Sigmoid colon (tissue), 4 donors: ENCODE results near the gene ACTR3.

ENCODE experiments used
- CTCF ChIP-seq, 4 experiments: fragments of 450-650 bp in 3 of 4; fragments of 200-600 bp in 1 of 4; IDR thresholded peaks; one replicate each; pipeline ENCODE4 v1.5.1; 2016 to 2019; ENCODE audit warnings: antibody characterized with exemption in 4 of 4, mild to moderate bottlenecking in 3 of 4, moderate library complexity in 2 of 4
- POLR2AphosphoS5 ChIP-seq, 4 donors: sonication (generic); formaldehyde crosslinking; IDR thresholded peaks; one replicate each; pipeline ENCODE4 v1.6.1; 2017; ENCODE audit warnings: antibody characterized with exemption in 4 of 4

GRCh38 chr2:113891265-113891959 is 1.5 kb downstream of the ACTR3 start:
- no peak for TF ChIP-seq POLR2AphosphoS5 (IDR thresholded peaks at IDR 0.05)
- TF ChIP-seq CTCF (IDR thresholded peaks at IDR 0.05): no peak
